Articular chondrocyte of knee joint (primary cell): ENCODE data around the gene AGAP9. TPM values are rescaled to one million over a fixed set of nuclear protein-coding genes. Genes with fewer than 3 reads are reported as not detected.

ENCODE experiments used
- small RNA-seq: library from RNA; depleted of rRNA; stranded (forward); fragments of <200 nt; gene quantifications from one replicate; pipeline ENCODE3, GENCODE V24; 2012
- total RNA-seq: library from RNA; depleted of rRNA; stranded (reverse); fragments of >200 nt; gene quantifications from 2 replicates; pipeline ENCODE4 v1.2.3, GENCODE V29; 2012

Gene AGAP9
- total RNA-seq, result 4.8 and 7.5 TPM in 2 replicates

DNA sequence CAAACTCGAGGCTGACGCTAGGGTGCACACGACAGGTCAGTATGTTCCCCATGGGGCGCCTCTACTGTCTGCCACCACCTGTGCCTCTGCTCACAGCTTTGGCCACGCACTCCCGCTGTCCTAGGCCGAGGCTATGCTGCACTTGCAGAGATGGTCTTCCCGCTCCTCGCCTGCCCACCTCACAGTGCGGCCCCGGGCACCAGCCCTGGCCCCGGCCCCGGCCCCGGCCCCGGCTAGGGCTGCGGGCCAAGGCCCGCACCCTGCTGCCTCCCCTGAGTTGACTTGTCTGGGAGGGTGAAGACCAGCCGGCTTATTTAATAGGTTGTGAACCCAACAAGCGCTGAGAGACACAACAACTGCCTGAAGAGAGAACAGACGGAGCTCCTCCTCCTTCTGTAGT lies at the start of gene AGAP9:
AGAP9 (minus strand) TSS at position 164 of the 400 bp plus-strand sequence; CDS start at position 52, 112 bp downstream.

DNA sequence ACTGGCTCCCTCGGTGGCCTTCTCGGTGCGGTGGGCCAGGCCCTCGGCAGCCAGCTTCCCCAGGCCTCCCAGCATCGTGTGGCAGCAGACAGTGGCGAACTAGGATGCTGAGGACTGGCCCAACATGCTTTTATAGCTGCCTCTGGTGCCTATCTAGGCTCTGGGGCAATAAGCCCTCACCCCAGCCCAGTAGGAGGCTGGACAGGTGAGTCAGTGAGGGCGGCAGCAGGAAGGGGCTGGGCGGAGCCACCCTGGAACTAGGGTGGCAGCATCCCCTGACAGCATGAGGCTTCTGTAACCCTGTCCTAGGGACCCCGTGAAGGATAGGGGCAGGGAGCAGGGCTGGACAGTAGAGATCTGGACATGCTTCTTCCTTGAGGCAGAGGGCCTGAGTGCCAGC lies 31.8 kb downstream of the AGAP9 start, which contains the start of gene FAM25G:
FAM25G (minus strand) TSS at position 101 of the 400 bp plus-strand sequence; CDS start at position 75, 26 bp downstream.

DNA sequence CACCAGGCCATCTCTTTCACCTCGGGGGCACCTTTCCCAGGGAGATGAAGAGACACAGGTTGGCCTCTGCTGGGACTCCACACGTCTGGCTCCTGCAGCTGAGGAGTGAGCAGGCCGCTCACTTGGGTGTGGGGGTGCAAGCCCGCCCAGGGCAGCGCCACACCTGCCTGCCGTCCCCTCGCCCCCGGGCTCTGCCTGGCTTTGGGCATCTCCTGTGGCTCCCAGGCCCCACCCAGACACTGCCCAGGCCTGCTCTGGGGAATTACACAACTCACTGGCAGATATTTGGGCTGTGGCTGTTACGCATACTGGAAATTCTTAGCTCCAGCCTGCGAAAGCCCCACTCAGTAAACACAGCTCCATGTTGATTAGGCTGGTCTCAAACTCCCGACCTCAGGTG lies 39.5 kb downstream of the AGAP9 start, which contains the start of gene ANXA8:
ANXA8 (minus strand) TSS at position 193 of the 400 bp plus-strand sequence; CDS start at position 11, 182 bp downstream.

Small RNAs within 50 kb of the gene (small RNA-seq; reads per million reads assigned to genes)
- gene AL591684.3 (not detected), gene RNA5SP312 (not detected)

Other genes with a start within 250 kb of the AGAP9 start
- gene GDF10, start 223.4 kb downstream of the AGAP9 start, total RNA-seq, result 0.39 and 0.76 TPM in 2 replicates
- not detected in 2 replicates for gene GDF2, start 201.2 kb downstream of the AGAP9 start, total RNA-seq
- gene RBP3, start 175.3 kb downstream of the AGAP9 start, total RNA-seq, result not detected in 2 replicates
- gene ZNF488, start 139.3 kb downstream of the AGAP9 start, total RNA-seq, result 0.11 and 0.13 TPM in 2 replicates
- gene ANXA8, start 39.5 kb downstream of the AGAP9 start, total RNA-seq, result 0.22 and 0.39 TPM in 2 replicates
- not detected in 2 replicates for gene FAM25G, start 31.9 kb downstream of the AGAP9 start, total RNA-seq
- 0.22 and 0.39 TPM in 2 replicates for gene SYT15B, start 240.0 kb upstream of the AGAP9 start, total RNA-seq